Colonic mucosa (tissue), 4 donors: ENCODE results near the gene SORL1-AS1.
"Not testable (repeated sequence)": the region's sequence is repeated elsewhere in the genome, so short reads cannot be mapped to it uniquely, and the experiment has no call there.

Experiments used
- DNase-seq: peaks from one replicate; pipeline ENCODE4 v3.0.0-alpha.2; 2020
- H3K27ac ChIP-seq: fragments of 200-600 bp; one replicate; pipeline ENCODE4 v1.8.0; 2021
- H3K27me3 ChIP-seq: fragments of 200-600 bp; one replicate; pipeline ENCODE4 v1.8.0; 2021
- H3K36me3 ChIP-seq: fragments of 200-600 bp; one replicate; pipeline ENCODE4 v1.8.0; 2021
- H3K4me1 ChIP-seq: fragments of 200-600 bp; one replicate; pipeline ENCODE4 v1.8.0; 2021; ENCODE audit warnings: mild to moderate bottlenecking
- H3K4me3 ChIP-seq: fragments of 200-600 bp; one replicate; pipeline ENCODE4 v1.8.0; 2021
- H3K9ac ChIP-seq, 2 donors: one replicate each; pipeline ENCODE4 v1.7.0; 2013; ENCODE audit warnings: control low read depth in 2 of 2, low read depth in 2 of 2, low read length in 2 of 2
- H3K9me3 ChIP-seq: fragments of 200-600 bp; one replicate; pipeline ENCODE4 v1.8.0; 2021
- intact Hi-C: fragments of 100-400 bp; cut with DNase I; formaldehyde crosslinking; loops from one replicate; pipeline ENCODE4 v1.14.1; 2022
- TF ChIP-seq, protein P1 (sequence below): fragments of 200-600 bp; IDR thresholded peaks from one replicate; pipeline ENCODE4 v1.8.0; 2022; ENCODE audit warnings: antibody characterized with exemption, mild to moderate bottlenecking
- donor health status: healthy.
- donor health status: DM: no; HTN: no; CAD: no.
- donor health status: DM: no; HTN: no; CAD: no.

Gene SORL1-AS1

DNA sequence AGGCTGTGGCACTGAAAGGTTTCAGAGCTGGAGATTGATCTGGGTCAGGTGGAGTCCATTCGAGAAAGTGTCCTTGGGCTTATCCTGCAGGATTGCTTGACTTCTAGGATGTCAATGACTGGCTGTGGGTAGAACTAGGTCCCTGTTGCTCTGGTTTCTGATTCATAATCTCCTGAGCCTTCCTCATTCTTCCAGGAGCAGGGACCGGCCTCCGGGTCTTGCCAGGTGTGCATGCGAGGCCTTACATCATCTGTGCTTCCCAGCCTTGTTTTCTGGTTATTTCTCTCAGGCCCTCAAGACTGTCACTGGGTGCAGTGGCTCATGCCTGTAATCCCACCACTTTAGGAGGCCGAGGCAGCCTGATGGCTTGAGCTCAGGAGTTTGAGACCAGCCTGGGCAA is 33.3 kb upstream of the SORL1-AS1 start:
- no peaks in the 10 kb centered on the region for H3K4me1 ChIP-seq
- H3K27ac ChIP-seq, result no peak overlapping the region
- no peak overlapping the region for H3K9ac ChIP-seq
- TF ChIP-seq, protein P1, sequence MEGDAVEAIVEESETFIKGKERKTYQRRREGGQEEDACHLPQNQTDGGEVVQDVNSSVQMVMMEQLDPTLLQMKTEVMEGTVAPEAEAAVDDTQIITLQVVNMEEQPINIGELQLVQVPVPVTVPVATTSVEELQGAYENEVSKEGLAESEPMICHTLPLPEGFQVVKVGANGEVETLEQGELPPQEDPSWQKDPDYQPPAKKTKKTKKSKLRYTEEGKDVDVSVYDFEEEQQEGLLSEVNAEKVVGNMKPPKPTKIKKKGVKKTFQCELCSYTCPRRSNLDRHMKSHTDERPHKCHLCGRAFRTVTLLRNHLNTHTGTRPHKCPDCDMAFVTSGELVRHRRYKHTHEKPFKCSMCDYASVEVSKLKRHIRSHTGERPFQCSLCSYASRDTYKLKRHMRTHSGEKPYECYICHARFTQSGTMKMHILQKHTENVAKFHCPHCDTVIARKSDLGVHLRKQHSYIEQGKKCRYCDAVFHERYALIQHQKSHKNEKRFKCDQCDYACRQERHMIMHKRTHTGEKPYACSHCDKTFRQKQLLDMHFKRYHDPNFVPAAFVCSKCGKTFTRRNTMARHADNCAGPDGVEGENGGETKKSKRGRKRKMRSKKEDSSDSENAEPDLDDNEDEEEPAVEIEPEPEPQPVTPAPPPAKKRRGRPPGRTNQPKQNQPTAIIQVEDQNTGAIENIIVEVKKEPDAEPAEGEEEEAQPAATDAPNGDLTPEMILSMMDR, result no peak
- no peaks in the 10 kb centered on the region for H3K27me3 ChIP-seq
- H3K4me3 ChIP-seq, result no peak overlapping the region
- intact Hi-C loops, result no loop called here
- H3K36me3 ChIP-seq, result no peaks in the 10 kb centered on the region
- H3K9me3 ChIP-seq, result no peaks in the 10 kb centered on the region
- DNase-seq, result no peak

DNA sequence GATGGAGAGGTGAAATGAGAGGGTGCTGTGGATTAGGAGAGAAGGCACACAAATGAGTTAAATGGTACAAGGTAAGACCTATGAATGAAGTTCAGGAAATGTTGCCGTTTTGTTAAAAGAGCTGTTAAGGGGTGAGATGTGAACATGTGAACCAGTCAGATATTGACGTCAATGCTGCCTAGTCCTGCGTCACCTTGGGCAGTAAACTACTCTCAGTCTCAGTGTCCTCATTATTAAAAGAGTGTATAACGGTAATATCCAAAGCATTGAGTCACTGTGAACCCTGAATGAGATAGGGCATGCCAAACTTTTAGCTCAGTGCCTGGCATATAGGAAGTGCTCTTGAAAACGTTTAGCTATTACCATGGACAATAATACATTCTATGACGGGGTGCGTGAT is 32.4 kb upstream of the SORL1-AS1 start:
- TF ChIP-seq, protein P1, result no peak
- Histone ChIP-seq H3K9ac (no peak overlapping the region), H3K27ac (no peak overlapping the region), H3K27me3 (no peaks in the 10 kb centered on the region), H3K4me1 (no peaks in the 10 kb centered on the region), H3K36me3 (no peaks in the 10 kb centered on the region), H3K9me3 (no peaks in the 10 kb centered on the region), H3K4me3 (no peak overlapping the region)
- intact Hi-C loops, result no loop called here
- DNase-seq, result no peak

DNA sequence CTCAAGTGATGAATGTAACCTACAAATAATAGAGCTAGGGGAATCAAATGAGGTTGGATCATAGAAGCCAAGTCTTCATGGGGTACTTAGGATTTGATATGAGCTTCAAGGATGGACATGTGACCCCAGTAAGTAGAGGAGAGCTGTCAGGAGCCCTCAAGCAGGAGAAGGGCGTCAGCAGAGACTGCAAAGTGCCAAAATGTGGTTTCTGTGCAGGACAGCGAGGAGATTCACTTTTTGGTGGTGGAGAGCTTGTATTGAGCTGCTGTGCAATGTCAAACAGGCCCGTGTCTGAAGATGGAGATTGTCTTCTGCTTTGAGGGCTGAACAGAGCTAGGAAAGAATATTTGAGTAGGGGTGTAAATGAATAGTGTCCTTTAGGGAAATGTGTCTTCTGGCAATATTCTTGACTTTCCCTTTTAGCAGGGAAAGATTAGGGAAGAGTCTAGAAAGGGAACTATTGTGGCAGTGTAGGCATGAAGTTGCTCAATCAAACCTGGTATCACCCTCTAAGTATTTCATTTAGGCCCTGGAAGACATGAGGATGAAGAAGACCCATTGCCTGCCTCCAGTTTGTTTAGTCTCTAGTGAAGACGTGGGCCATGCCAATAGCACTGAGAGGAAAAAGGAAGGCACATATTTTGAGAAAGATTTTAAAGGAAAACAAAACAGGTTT is 31.2 kb upstream of the SORL1-AS1 start:
- Histone ChIP-seq H3K27ac (no peak overlapping the region), H3K9me3 (no peaks in the 10 kb centered on the region), H3K27me3 (no peaks in the 10 kb centered on the region), H3K4me1 (no peaks in the 10 kb centered on the region), H3K4me3 (no peak overlapping the region), H3K36me3 (no peaks in the 10 kb centered on the region), H3K9ac (no peak overlapping the region)
- TF ChIP-seq, protein P1, result no peak
- intact Hi-C loops, result no loop called here
- no peak for DNase-seq

DNA sequence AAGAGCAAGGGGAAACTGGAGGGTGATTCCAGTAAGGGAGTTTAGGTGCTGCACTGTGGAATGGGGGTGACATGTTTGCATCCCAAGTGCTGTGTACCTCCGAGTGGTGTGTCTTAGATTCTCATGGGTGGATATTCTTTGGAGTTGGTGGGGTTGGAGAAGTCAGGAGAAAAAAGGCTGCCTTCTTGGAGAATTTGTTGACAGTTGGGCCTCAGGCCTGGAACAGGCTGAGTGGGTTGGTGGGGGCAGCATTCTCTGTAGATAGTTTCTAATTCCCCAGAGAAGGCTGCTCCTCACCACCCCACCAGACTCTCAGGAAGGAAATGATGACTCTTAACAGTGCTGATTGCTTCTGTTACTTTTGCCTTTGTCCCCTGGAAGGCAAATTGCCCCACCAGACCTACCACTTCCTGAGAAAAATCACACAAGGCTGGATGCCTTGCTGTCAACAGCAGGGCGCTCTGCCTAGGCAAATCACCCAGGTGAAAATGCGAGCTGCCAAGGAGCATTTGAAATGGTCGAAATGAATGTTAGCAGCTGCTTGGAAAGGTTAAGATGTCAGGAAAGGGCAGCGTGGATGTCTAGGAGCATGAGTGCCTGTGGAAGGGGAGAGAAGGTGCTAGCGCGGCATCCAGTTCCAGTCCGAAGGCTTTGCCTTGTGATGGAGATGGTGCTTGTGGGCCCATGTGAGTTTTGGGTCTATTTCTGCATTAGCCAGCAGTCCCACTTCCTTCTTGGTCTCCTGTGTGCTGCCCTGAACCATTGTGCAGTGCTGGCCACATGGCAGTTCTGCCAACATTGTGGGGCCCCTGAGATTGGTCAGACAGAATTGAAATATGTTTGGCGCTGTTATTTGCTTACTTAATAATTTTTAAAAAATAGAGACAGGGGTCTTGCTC is 29.7 kb upstream of the SORL1-AS1 start:
- Histone ChIP-seq H3K4me3 (no peak overlapping the region), H3K4me1 (no peaks in the 10 kb centered on the region), H3K27ac (no peak overlapping the region), H3K9me3 (no peaks in the 10 kb centered on the region), H3K9ac (no peak overlapping the region), H3K27me3 (no peaks in the 10 kb centered on the region), H3K36me3 (no peaks in the 10 kb centered on the region)
- TF ChIP-seq, protein P1, result no peak
- intact Hi-C loops, result no loop called here
- DNase-seq, result no peak

DNA sequence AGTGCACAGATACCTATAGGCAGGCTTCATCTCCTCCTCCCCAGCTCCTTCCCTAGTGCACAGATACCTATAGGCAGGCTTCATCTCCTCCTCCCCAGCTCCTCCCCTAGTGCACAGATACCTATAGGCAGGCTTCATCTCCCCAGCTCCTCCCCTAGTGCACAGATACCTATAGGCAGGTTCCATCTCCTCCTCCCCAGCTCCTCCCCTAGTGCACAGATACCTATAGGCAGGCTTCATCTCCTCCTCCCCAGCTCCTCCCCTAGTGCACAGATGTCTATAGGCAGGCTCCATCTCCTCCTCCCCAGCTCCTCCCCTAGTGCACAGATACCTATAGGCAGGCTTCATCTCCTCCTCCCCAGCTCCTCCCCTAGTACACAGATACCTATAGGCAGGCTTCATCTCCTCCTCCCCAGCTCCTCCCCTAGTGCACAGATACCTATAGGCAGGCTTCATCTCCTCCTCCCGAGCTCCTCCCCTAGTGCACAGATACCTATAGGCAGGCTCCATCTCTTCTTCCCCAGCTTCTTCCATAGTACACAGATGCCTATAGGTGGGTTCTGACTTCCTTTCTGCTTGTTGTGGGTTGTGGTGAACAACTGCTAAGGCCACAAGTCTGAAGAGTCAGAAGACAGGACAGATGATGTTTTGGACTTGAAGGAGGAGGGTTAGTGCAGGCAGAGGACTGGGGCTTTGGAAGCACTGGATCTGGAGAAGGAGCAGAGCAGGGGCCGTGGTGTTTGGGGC is 28.9 kb upstream of the SORL1-AS1 start:
- DNase-seq, H3K27ac ChIP-seq, H3K27me3 ChIP-seq, H3K4me1 ChIP-seq, H3K4me3 ChIP-seq, H3K9me3 ChIP-seq, intact Hi-C loops, H3K36me3 ChIP-seq, H3K9ac ChIP-seq: not testable (repeated sequence)
